GM19099 (cell line): ENCODE data around the gene ZNF443.

ENCODE experiments used
- POLR2A ChIP-seq: IDR thresholded peaks from 3 replicates; pipeline ENCODE4 v1.6.1; 2011; ENCODE audit warnings: low read depth; ENCODE audit not compliant: insufficient read length; ENCODE audit errors: extremely low read depth

The ZNF443 gene

GRCh38 chr19:12425236-12425887 is 15.5 kb downstream of the ZNF443 start:
- TF ChIP-seq POLR2A, result no peak

- no peak for TF ChIP-seq POLR2A
Observed at GRCh38 chr19:12411893-12412292, 28.9 kb downstream of the ZNF443 start.

GRCh38 chr19:12400633-12401502 is 40.0 kb downstream of the ZNF443 start, which contains the start of gene ZNF799:
Gene ZNF799 (minus strand): TSS chr19:12401271. CDS start chr19:12401070, 201 bp downstream.
- TF ChIP-seq POLR2A, result peak; percentile 14

GRCh38 chr19:12399901-12400632 is 40.8 kb downstream of the ZNF443 start:
- TF ChIP-seq POLR2A, result peak; percentile 14

DNA sequence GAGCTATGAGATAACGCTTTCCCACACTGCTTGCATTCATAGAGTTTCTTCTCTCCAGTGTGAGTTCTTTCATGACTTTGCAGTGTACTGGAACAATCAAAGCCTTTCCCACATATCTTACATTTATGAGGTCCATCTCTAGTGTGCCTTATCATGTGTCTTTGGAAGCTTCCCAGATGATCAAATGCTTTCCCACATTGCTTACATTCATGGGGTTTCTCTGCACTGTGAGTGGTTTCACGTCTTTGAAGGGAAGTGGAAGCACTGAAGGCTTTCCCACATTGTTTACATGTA is 60.4 kb downstream of the ZNF443 start:
- no peak for TF ChIP-seq POLR2A

- no peak for TF ChIP-seq POLR2A
Observed at GRCh38 chr19:12379732-12380443, 60.9 kb downstream of the ZNF443 start.
